ENCODE measurements around the gene TBXAS1.
"Not testable (repeated sequence)": the region's sequence is repeated elsewhere in the genome, so short reads cannot be mapped to it uniquely, and the experiment has no call there.

Gene TBXAS1

DNA sequence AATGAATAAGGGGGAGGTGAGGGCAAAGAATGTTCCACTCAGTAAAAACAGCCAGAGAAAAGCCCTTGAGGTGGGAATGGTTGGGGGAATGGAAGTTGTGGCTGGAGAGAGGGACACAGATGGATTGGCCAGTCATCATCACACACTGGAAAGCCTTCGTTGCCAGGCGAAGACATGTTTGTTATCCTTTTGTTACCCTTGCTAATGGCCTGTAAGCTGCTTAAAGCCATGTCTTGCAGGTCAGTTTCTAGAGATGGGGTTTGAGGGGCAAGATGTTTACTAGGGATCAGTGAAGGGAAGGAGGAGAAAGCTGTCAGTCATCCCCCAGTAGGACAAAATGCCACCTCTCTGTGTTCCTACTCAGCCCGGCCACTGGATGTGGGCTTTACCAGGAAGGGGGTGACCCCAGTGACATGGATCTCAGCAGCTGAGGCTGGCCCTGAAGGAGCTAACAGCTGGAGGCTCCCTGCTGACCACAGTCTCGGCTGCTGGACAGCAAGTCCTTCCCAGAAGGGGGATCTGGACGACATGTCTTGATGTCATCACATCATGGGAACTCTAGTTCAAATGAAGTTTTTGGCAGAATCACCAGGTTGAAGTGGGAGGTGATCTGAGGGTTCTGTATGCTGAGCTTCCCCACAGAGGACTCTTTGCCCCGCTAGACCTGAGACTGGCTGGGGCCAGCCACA lies 66.2 kb downstream of the TBXAS1 start:
- no peak for DNase-seq

GRCh38 chr7:139896288-139896687 lies 67.2 kb downstream of the TBXAS1 start:
- no peak for DNase-seq

GRCh38 chr7:139896831-139897230 lies 67.8 kb downstream of the TBXAS1 start:
- no peak for DNase-seq

DNA sequence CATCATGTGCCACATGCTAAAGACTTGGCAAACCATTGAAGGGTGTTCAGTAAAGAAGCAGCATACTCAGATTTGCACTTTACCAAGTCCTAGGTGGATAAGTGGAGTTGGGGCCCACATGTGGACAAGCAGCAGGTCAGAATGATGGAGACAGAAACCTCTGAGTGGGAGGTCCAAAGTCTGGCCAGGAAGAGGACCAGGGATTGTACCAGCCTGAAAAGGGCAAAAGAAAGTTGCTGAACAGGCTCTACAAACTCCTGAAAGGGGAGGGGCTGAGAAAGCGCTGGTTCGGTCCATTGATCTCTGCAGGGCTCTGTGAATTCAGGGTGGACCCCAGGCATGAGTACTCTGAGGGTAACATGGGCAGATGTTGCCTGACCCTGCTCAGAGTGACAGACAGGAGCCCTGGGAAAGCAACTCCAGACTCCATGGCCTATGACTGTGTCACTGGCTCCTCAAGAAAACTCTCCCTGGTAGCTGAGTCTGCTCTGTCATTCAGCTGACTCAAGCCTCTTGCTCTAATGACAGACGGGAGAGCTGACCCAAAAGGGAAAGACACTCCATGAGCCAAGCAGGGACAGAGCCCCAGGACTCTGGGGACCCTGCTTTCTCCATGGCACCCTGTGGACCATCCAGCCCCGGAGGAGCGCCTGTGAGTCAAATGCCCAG lies 68.5 kb downstream of the TBXAS1 start:
- no peak for DNase-seq

- no peak for DNase-seq
Observed at GRCh38 chr7:139898483-139898882, 69.4 kb downstream of the TBXAS1 start.

GRCh38 chr7:139899328-139899955 lies 70.4 kb downstream of the TBXAS1 start:
- DNase-seq, result no peak

- DNase-seq, result no peak
Observed at GRCh38 chr7:139900326-139900725, 71.3 kb downstream of the TBXAS1 start.

DNA sequence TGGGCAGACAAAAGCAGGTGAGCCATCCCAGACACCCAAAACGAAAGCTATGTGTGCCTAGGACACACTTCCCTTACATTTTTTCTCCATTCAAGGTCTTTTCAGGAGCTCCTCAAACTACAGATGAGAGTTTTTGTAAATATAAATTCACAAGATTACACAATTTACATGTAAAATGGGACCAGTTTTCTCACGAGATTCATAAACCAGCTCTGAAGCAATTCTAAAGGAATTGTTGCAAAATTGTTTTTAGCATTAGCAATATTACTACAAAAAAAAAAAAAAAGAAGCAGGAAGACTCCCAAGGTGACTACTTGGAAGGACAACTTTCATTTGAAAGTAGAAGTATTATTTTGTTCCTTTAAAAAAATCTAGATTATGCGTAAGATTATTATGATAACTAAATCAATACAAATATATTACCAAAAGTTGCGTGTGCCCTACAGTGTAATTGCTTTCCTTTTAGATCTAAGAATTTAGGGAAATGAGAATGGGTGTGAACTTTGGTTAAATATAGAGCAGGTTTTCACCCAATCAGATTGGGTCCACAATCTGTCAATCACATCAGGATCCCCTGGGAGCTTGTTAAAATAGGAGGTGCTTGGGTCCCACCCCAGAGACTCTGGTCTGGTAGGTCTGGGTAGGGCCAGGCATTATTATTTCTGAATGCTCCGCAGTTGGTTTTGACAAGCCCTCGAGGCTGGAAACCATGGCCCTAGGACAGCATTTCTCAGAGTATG lies 72.2 kb downstream of the TBXAS1 start:
- no peak for DNase-seq

- no peak for DNase-seq
Observed at GRCh38 chr7:139901901-139902300, 72.8 kb downstream of the TBXAS1 start.

GRCh38 chr7:139902436-139903102 lies 73.5 kb downstream of the TBXAS1 start:
- DNase-seq, result no peak

DNA sequence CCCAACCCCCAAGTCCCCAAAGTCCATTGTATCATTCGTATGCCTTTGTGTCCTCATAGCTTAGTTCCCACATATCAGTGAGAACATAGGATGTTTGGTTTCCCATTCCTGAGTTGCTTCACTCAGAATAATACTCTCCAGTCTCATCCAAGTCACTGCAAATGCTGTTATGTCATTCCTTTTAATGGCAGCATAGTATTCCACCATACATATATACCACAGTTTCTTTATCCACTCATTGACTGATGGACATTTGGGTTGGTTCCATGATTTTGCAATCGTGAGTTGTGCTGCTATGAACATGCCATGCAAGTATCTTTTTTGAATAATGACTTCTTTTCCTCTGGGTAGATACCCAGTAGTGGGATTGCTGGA lies 74.0 kb downstream of the TBXAS1 start:
- not testable (repeated sequence) for DNase-seq

DNA sequence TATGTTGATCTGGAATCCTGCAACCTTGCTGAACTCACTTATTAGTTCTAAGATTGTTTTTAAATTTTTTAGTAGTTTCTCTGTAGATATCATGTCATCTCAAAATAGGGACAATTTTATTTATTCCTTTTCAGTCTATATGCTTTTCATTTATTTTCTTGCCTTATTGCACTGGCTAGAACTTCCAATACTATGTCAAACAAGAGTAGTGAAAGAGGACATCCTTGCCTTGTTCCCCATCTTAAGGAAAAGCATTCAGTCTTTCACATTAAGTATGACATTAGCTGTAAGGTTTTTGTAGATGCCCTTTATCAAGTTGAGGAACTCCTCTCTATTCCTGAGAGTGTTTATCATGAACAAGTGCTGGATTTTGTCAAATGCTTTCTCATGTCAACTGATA lies 77.8 kb downstream of the TBXAS1 start:
- no peak for DNase-seq

DNA sequence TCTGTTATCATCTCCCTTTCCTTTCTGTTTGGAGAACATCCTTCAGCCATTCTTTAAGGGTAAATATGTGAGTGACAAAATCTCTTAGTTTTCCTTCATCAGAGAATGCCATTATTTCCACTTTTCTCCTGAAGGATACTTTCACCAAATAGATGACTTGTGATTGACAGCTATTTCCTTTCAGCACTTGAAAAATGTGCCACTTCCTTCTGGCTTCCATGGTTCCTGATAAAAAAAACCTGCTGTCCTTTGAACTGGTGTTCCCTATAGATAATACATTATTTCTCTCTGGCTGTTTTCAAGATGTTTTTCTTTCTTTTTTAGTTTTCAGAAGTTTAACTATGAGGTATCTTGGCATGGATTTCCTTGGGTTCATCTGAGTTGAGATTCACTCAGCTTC lies 79.7 kb downstream of the TBXAS1 start:
- no peak for DNase-seq

- DNase-seq, result no peak
Observed at GRCh38 chr7:139909379-139910050, 80.5 kb downstream of the TBXAS1 start.

GRCh38 chr7:139913021-139913844 lies 84.2 kb downstream of the TBXAS1 start:
- no peak for DNase-seq

- no peak for DNase-seq
Observed at GRCh38 chr7:139913845-139914135, 84.7 kb downstream of the TBXAS1 start.

DNA sequence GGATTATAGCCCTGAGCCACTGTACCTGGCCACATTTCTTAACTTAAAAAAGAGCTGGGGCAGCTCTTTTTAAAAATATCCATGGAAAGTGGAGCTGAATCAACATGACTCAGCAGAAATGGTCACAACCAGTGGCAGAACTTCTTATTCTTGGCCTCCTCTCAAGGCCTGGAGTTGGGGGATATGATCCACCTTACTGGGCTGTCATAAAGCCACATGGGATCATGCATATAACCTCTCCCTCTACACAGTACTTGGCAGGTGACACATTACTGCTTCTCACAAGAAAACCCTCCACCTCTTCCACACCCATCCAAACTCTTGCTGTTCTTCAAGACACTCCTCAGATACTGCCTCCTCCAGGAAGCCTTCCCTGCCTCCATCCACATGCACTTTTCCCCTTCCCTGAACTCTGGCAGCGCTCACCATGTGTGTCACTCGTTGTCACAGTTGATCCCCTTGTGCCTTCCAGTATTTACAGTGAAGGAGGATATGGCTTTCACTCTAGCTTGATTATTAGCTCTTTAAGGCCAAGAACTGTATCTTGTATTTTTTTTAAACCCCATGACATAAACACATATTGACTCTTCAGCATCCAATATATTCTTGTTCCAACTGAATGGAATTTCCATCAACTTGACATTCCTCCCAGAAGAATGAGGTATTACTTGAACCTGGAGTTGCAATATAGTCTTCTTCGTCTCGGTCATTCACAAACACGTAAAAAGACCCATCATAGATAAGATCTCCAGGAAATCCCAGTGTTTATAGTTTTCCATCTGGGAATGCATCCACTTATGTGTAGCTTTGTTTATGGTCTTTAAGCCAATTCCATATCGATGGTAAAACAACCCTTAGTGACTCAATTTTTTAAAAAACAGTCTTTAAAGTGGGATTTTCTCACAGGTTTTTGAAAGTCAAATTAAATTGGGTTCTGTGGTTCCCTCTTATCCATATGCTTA lies 85.5 kb downstream of the TBXAS1 start:
- DNase-seq, result no peak

GRCh38 chr7:139915268-139915863 lies 86.3 kb downstream of the TBXAS1 start:
- DNase-seq, result no peak

GRCh38 chr7:139915864-139916716 lies 87.0 kb downstream of the TBXAS1 start:
- peak; percentile 40 for DNase-seq
